ENCODE data around the gene RBM47.
"Not testable (repeated sequence)": the region's sequence is repeated elsewhere in the genome, so short reads cannot be mapped to it uniquely, and the experiment has no call there.

Gene RBM47

DNA sequence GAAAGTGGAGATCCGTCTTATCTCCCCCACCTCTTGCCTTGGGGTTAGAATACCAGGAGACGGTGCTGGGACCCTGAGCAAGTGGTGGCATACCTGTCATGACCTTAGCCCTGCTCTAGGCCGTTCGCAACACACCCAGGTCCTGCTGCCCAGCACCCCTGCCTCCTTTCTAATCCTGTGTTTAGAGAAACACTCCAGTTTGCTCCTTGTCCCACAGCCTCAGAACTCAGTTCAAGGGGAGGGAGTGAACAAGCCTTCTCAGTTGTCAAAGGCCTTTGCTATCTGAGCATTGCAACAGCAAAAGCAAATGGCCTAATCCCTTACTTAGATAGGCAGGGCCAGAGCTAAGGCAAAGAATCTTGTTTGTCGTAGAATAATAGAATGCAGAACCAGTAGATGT, 226.6 kb downstream of the RBM47 start:
- DNase-seq = no peak

DNA sequence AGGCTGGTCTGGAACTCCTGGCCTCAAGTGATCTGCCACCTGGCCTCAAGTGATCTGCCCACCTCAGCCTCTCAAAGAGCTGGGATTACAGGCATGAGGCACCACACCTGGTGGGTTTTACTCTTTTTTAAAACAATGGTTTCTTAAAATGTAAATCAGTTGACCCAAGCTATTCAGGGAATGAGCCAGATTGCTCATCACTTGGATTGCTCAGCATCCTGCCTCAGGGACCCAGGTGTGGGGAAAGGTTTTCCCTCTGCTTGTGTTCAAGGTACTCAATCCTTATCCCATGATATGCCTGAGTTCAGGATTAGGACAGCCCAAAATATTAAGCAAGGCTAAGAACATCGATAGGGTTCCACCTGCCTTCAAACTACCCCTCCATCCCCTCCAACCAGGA, 227.1 kb downstream of the RBM47 start:
- no peak for DNase-seq

GRCh38 chr4:40401631-40402030, 228.0 kb downstream of the RBM47 start:
- no peak for DNase-seq

- DNase-seq = no peak
Measured at GRCh38 chr4:40401096-40401495, 228.6 kb downstream of the RBM47 start.

DNA sequence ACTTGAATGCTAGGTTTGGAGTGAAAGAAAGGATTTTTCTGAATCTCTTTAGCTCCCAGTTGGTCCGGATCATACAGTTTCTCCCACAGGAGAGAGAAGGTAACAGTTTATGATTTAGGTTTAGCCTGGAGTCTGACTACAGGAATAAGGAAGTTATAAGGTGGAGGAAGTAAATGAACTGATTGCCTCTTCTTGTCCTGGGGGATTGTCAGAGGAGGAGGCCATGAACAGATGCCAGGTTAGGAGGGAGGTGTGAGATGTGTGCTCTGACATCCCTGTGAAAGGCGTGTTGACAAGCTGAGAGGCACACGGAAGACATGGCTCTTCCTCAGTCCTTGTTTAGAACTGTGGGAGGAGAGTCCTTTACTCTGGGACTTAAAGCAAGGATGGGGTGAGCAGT, 230.1 kb downstream of the RBM47 start:
- DNase-seq = no peak

- no peak for DNase-seq
Measured at GRCh38 chr4:40395908-40396793, 233.5 kb downstream of the RBM47 start.

GRCh38 chr4:40395166-40395900, 234.3 kb downstream of the RBM47 start:
- DNase-seq = no peak

DNA sequence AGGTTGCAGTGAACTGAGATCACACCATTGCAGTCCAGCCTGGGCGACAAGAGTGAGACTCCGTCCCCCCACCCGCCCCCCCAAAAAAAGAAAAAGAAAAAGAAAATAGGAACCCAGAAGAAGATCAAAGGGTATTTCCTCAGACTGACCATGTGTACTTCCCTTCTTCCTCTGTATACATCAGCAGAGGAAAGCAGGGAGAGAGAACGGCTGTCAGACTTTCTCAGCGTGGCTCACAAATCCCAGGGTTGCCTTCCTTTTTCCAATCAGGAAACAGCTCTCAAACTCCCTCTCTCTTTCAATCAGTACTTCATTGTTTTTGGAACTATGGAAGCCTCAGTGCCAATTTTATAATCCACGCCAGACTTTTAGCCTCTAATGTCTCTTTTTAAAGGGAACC, 235.4 kb downstream of the RBM47 start:
- no peak for DNase-seq

- not testable (repeated sequence) for DNase-seq
Measured at GRCh38 chr4:40392241-40392640, 237.4 kb downstream of the RBM47 start.

- DNase-seq = no peak
Measured at GRCh38 chr4:40389986-40390385, 239.7 kb downstream of the RBM47 start.

DNA sequence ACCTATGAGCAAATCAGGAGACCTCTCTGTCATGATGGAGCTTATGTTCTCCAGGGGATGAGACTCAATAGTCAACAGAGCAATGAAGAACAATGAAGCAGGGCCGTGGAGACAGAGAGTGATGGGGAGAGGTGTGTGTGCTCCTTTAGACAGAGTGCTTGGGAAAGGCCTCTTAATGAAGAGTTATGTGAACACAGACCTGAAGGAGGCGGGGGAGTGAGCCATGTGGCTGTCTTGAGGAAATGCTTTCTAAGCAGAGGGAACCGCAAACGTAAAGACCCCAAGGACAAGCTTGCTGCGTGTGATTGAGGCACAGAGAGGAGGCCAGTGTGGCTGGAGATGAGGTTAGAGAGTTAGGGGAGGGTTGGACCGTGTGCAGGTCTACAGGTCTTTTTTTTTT, 241.4 kb downstream of the RBM47 start:
- peak; percentile 13 for DNase-seq

GRCh38 chr4:40380647-40381046, 249.0 kb downstream of the RBM47 start:
- no peak for DNase-seq

DNA sequence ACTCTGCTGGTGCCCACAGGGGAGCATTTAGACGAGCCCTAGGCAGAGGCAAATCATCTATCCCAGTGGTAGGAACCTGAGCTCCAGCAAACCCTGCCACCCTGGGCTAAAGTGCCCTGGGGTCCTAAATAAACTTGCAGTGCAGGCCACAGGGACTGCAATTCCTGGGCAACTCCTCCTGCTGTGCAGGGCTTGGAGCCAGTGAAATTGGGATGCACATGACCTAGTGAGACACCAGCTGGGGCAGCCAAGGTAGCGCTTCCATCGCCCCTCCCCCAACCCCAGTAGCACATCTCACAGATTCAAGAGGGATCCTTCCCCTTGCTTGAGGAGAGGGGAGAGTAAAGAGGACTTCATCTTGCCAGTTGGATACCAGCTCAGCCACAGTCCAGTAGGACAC, 250.4 kb downstream of the RBM47 start:
- DNase-seq = no peak

DNA sequence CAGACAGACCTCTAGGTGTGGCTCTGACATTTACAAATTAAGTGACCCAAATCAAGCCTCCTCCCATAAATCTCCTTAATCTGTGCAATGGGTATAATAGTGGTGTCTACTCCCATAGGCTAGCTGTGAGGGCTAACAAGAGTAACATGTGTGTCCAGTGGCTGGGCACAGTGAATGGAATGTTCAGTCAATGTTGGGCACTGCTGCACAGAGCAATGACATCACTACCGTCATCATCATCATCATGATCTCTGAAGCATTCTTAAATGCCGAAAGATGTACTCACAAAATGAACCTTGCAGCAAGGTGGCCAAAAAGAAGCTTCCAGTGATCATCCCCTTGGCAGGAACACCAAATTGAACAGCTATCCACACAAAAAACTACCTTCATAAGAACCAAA, 251.0 kb downstream of the RBM47 start:
- no peak for DNase-seq

GRCh38 chr4:40377512-40378365, 251.9 kb downstream of the RBM47 start:
- DNase-seq = no peak

DNA sequence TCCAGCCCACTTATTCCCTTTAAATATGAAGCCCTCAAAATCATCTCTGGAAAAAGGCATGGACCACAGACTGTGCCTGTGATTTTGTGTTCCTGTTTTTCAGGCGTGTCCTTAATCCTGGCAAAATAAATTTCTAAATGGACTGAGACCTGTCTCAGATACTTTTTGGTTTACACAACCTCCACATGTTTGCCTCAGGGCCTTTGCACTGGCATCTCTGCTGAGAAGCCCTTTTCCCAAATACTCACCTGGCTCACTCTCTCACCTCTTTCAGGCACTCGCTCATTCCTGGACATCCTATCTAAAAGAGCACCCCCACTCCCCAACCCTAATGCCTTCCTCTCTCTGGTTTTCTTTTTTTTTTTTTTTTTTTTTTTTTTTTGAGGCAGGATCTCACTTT, 254.0 kb downstream of the RBM47 start:
- no peak for DNase-seq

DNA sequence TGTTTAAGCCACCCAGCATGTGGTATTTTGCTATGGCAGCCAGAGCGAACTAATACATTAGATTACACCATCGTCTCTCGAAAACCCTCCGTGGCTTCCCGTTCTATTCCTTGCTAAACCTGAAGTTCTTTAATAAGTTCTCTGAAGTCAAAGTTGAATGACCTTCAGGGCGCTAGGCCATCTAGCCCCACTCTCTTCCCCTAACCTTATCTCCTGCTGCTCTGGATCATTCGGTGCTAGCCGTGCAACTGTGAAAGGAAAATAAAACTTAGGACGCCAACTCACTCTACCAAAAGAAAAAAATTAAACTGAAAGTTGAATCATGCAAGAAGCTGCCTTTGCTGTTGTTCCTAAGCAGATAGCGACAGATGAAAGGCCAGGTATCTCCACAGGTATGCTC, 254.6 kb downstream of the RBM47 start:
- DNase-seq = no peak

DNA sequence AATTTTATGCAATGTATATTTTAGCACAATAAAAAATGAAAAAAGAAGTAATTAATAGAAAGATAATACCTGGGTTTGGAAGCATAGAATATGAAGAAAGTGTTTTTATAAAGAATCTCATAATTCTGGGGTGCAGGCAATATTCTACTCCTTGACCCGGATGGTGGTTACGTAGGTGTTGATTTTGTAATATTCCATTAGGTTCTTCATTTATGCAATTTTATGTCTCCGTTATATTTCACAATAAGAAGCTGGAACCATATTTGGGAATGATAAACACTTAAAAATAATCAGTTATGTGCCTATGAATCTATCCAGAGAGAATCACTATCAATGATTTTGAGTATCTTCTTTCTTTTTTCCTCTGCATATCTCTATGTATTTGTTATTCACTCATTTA, 256.0 kb downstream of the RBM47 start:
- no peak for DNase-seq

Measured in fibroblast of skin of abdomen (primary cell).